Ovary (tissue), 9 donors: Measurements from ENCODE around the gene VPS29. TPM values are rescaled to one million over a fixed set of nuclear protein-coding genes. Genes with fewer than 3 reads are reported as not detected.

Source experiments
- DNase-seq, 5 donors: peaks; one replicate each; pipeline ENCODE4 v3.0.0-alpha.2; 2019 to 2020
- H3K27ac ChIP-seq, 2 donors: fragments of 200-600 bp; one replicate each; pipeline versions ENCODE4 v1.5.1 to v1.8.0; 2019 to 2022
- H3K27me3 ChIP-seq: fragments of 200-600 bp; one replicate; pipeline ENCODE4 v1.8.0; 2022
- H3K36me3 ChIP-seq: fragments of 200-600 bp; sonication (generic); one replicate; pipeline ENCODE4 v1.5.1; 2019
- H3K4me1 ChIP-seq: one replicate; pipeline ENCODE4 v1.8.1; 2013; ENCODE audit warnings: mild to moderate bottlenecking, moderate library complexity; ENCODE audit not compliant: insufficient read depth
- H3K4me3 ChIP-seq: fragments of 200-600 bp; sonication (generic); one replicate; pipeline ENCODE4 v1.5.1; 2017
- H3K9me3 ChIP-seq, 2 donors: fragments of 200-600 bp in 1 of 2; sonication (generic) in 1 of 2; one replicate each; pipeline versions ENCODE4 v1.5.1 to v1.8.1; 2013 to 2019; ENCODE audit warnings: mild to moderate bottlenecking in 1 of 2, moderate library complexity in 1 of 2
- EP300 ChIP-seq: sonication (generic); formaldehyde crosslinking; IDR thresholded peaks from one replicate; pipeline ENCODE4 v1.6.1; 2017; ENCODE audit warnings: antibody characterized with exemption
- POLR2A ChIP-seq: fragments of 450-650 bp; IDR thresholded peaks from one replicate; pipeline ENCODE4 v1.6.1; 2017; ENCODE audit warnings: antibody characterized with exemption, mild to moderate bottlenecking, moderate library complexity
- WGBS, 3 donors: extraction: QIAGEN DNeasy Blood & Tissue Kit in 1 of 3; methylation state at CpG; one replicate each; pipeline versions ENCODE4 v1.1.5 to v1.1.7; 2013 to 2017; 5-methylcytosine and 5-hydroxymethylcytosine counted together
- intact Hi-C, 4 donors: fragments of 100-400 bp; cut with DNase I; formaldehyde crosslinking; loops; one replicate each; pipeline versions ENCODE4 v1.11.0 to v1.15.1; 2022 to 2023
- polyA plus RNA-seq, 2 donors: library from polyadenylated mRNA; stranded (reverse); fragments of 200-250 nt in 1 of 2; fragments of 350-450 nt in 1 of 2; fragmentation: Illumina TruSeq in 1 of 2; extraction: RNeasy Lipid Tissue Mini Kit (QIAGEN cat#74804) in 1 of 2; gene quantifications; one replicate each; pipeline ENCODE4 v1.2.3, GENCODE V29; 2013 to 2014
- small RNA-seq: library from RNA; depleted of rRNA; stranded (forward); fragments of <200 nt; gene quantifications from one replicate; pipeline ENCODE3, GENCODE V24; 2016
- total RNA-seq, 7 donors: library from RNA; depleted of rRNA in 2 of 7; stranded (reverse); fragments of >200 nt in 2 of 7; fragmentation: NEBNext Ultra II Directional in 3 of 7; extraction: Animal tissue kit (Norgen Biotek cat#: 25700) in 3 of 7; gene quantifications; one replicate each; pipeline versions ENCODE4 v1.1.0 to v1.2.4, GENCODE V29; 2016 to 2023
- TF ChIP-seq, protein P1 (sequence below), 3 donors: fragments of 450-650 bp in 2 of 3; fragments of 200-600 bp in 1 of 3; IDR thresholded peaks; one replicate each; pipeline versions ENCODE4 v1.5.1 to v1.8.0; 2016 to 2022; ENCODE audit warnings: antibody characterized with exemption in 3 of 3, mild to moderate bottlenecking in 1 of 3
- donor health status: DM: no; HTN: no; CAD: no; lungs with moderate emphysema.
- donor health status: DM: no; HTN: no; CAD: no.
- donor health status: Bipolar disorder and iron deficiency.
- donor health status: DM: yes; HTN: yes; CAD: no.
- donor health status: DM: no; HTN: no; CAD: no.
- donor health status: DM: yes; HTN: yes; CAD: no.

Gene VPS29
- total and polyA plus RNA-seq, 9 donors: 51.3 to 134 (median 82.8) TPM

DNA sequence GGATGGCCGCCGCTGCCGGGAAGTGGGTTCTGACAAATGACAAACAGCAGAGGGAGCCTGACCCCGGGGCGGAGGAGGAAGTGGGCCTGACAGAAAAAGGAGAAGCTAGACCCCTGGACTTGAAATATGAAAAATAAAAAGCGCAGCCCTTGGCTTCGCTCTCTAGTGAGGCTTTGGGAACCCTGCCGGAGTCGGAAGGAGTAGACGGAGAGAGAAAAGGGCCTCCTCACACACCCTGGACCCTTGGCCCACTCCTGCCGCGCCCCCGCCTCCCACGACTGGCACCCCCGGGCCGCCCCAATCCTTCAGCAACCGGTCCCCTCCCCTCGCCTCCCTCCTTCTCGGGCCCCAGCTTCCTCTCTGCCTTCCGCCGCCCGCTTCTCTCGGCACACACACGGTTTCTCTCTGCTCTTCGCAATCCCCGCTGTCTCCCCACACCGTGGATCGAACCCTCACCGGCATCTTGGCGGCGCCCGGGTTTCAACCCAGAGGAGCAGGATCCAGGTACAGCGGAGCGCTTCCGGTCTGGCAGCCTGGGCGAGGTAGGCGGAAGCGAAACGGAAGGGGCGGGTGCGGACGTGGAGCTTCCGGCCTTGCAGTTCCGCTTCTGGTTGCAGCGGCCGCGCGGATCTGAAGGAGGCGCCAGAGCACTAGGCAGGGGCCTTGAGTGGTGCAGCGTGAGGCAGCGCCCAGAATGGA is 52.0 kb downstream of the VPS29 start, which contains the start of gene ARPC3:
TSS of gene ARPC3 (minus strand) at position 539 of the 699 bp plus-strand sequence. CDS start at position 462, 77 bp downstream.
- 0% methylated on average over 51 of the region's 51 CpGs for WGBS, 3 donors
- DNase-seq: peak; percentile 93 to 96 (median 95)
- Histone ChIP-seq H3K4me1 (peaks cover 4% of the 10 kb centered on the region), H3K27ac (peak within 1 kb of the TSS in 1 of 2 donors; percentile 66), H3K36me3 (no peaks in the 10 kb centered on the region), H3K4me3 (peak within 1 kb of the TSS; percentile 90), H3K27me3 (no peaks in the 10 kb centered on the region), H3K9me3 (no peaks in the 10 kb centered on the region)
- intact Hi-C loops: loop anchor here in 2 of 4 donors (5.0 to 10.0 kb wide), 5 partner anchors 147 to 437 kb away; no protein-coding TSS in a partner anchor
- TF ChIP-seq POLR2A (peak; percentile 46), EP300 (no peak)
- TF ChIP-seq, protein P1, sequence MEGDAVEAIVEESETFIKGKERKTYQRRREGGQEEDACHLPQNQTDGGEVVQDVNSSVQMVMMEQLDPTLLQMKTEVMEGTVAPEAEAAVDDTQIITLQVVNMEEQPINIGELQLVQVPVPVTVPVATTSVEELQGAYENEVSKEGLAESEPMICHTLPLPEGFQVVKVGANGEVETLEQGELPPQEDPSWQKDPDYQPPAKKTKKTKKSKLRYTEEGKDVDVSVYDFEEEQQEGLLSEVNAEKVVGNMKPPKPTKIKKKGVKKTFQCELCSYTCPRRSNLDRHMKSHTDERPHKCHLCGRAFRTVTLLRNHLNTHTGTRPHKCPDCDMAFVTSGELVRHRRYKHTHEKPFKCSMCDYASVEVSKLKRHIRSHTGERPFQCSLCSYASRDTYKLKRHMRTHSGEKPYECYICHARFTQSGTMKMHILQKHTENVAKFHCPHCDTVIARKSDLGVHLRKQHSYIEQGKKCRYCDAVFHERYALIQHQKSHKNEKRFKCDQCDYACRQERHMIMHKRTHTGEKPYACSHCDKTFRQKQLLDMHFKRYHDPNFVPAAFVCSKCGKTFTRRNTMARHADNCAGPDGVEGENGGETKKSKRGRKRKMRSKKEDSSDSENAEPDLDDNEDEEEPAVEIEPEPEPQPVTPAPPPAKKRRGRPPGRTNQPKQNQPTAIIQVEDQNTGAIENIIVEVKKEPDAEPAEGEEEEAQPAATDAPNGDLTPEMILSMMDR (IDR thresholded peaks at IDR 0.05): peak; percentile 82 to 94 (median 89)

DNA sequence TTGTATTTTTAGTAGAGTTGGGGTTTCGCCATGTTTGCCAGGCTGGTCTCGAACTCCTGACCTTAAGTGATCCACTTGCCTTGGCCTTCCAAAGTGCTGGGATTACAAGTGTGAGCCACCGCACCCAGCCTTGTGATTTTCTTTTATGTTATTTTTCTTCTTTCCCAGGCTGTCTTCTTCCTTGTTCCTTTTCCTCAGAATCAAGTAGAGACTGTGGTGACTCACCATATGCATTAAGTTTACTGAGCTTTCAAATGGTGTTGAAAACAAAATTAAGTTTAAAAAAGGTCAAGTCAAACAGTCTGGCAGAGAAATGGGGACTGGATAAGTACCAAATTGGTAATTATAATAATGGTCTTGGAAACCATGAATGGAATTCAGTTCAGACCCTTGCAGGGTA is 57.5 kb downstream of the VPS29 start:
- Histone ChIP-seq H3K4me3 (no peak overlapping the region), H3K27ac (no peak overlapping the region), H3K36me3 (no peaks in the 10 kb centered on the region), H3K4me1 (peaks cover 4% of the 10 kb centered on the region), H3K9me3 (no peaks in the 10 kb centered on the region), H3K27me3 (no peaks in the 10 kb centered on the region)
- TF ChIP-seq, protein P1 (IDR thresholded peaks at IDR 0.05): no peak
- TF ChIP-seq POLR2A (no peak), EP300 (no peak)
- DNase-seq: no peak
- intact Hi-C loops: no loop called here
- WGBS, 3 donors: 94 to 97% (median 95%) methylated on average over 3 of the region's 3 CpGs

Small RNAs within 50 kb of the gene (small RNA-seq; reads per million reads assigned to genes)
- gene RF00278: not detected

Other genes starting within 250 kb of the VPS29 start
- gene ATP2A2, start 220.9 kb downstream of the VPS29 start, total RNA-seq: 100 to 1,000 TPM in 4 of 7 donors, 10 to 100 TPM in 3; 60.4 to 164 (median 137) TPM
- 100 to 1,000 TPM in 1 of 2 donors, 10 to 100 TPM in 1; 54.2 to 183 TPM for gene ATP2A2, start 220.9 kb downstream of the VPS29 start, polyA plus RNA-seq
- gene ANAPC7, start 98.4 kb downstream of the VPS29 start, total RNA-seq: 10 to 100 TPM; 24.9 to 65.0 (median 41.7) TPM
- gene ANAPC7, start 98.4 kb downstream of the VPS29 start, polyA plus RNA-seq: 10 to 100 TPM; 23.6 to 66.7 TPM
- gene ARPC3, start 51.8 kb downstream of the VPS29 start, total RNA-seq: 100 to 1,000 TPM in 3 of 7 donors, 10 to 100 TPM in 4; 75.9 to 170 (median 92.9) TPM
- 100 to 1,000 TPM; 159 to 253 TPM for gene ARPC3, start 51.8 kb downstream of the VPS29 start, polyA plus RNA-seq
- gene GPN3, start 33.9 kb downstream of the VPS29 start, total RNA-seq: 10 to 100 TPM; 15.5 to 32.5 (median 23.2) TPM
- gene GPN3, start 33.9 kb downstream of the VPS29 start, polyA plus RNA-seq: 10 to 100 TPM; 20.9 to 30.4 TPM
- 10 to 100 TPM in 4 of 7 donors, 1 to 10 TPM in 3; 6.5 to 12.3 (median 10.1) TPM for gene FAM216A, start 33.3 kb downstream of the VPS29 start, total RNA-seq
- 10 to 100 TPM in 1 of 2 donors, 1 to 10 TPM in 1; 8.8 to 11.3 TPM for gene FAM216A, start 33.3 kb downstream of the VPS29 start, polyA plus RNA-seq
- gene RAD9B, start 220 bp upstream of the VPS29 start, total RNA-seq: 1 to 10 TPM in 5 of 7 donors, under 1 TPM in 2; 0.23 to 3.8 (median 1.8) TPM
- 1 to 10 TPM in 1 of 2 donors, under 1 TPM in 1; 0.80 to 1.1 TPM for gene RAD9B, start 220 bp upstream of the VPS29 start, polyA plus RNA-seq
- 10 to 100 TPM; 13.5 to 25.5 (median 22.5) TPM for gene PPTC7, start 81.2 kb upstream of the VPS29 start, total RNA-seq
- gene PPTC7, start 81.2 kb upstream of the VPS29 start, polyA plus RNA-seq: 10 to 100 TPM in 1 of 2 donors, 1 to 10 TPM in 1; 10.0 to 19.2 TPM
- gene TCTN1, start 112.0 kb upstream of the VPS29 start, total RNA-seq: 100 to 1,000 TPM in 1 of 7 donors, 10 to 100 TPM in 6; 43.3 to 122 (median 47.9) TPM
- gene TCTN1, start 112.0 kb upstream of the VPS29 start, polyA plus RNA-seq: 10 to 100 TPM; 32.7 to 96.1 TPM
- gene HVCN1, start 187.0 kb upstream of the VPS29 start, total RNA-seq: 10 to 100 TPM in 5 of 7 donors, 1 to 10 TPM in 2; 6.4 to 14.5 (median 10.5) TPM
- gene HVCN1, start 187.0 kb upstream of the VPS29 start, polyA plus RNA-seq: 10 to 100 TPM; 14.6 to 19.4 TPM
- gene PPP1CC, start 240.8 kb upstream of the VPS29 start, total RNA-seq: 100 to 1,000 TPM; 102 to 143 (median 126) TPM
- 100 to 1,000 TPM in 1 of 2 donors, 10 to 100 TPM in 1; 94.4 to 158 TPM for gene PPP1CC, start 240.8 kb upstream of the VPS29 start, polyA plus RNA-seq